HG03196 (cell line): ENCODE data around the gene LRRC3.

Experiments
- ATAC-seq: cut with Tn5 transposase; IDR thresholded peaks from one replicate; pipeline ENCODE4 v1.9.1; 2021; ENCODE audit not compliant: unreplicated experiment

LRRC3 gene

GRCh38 chr21:44456915-44457736 is 1.8 kb downstream of the LRRC3 start:
- ATAC-seq, result no peak

DNA sequence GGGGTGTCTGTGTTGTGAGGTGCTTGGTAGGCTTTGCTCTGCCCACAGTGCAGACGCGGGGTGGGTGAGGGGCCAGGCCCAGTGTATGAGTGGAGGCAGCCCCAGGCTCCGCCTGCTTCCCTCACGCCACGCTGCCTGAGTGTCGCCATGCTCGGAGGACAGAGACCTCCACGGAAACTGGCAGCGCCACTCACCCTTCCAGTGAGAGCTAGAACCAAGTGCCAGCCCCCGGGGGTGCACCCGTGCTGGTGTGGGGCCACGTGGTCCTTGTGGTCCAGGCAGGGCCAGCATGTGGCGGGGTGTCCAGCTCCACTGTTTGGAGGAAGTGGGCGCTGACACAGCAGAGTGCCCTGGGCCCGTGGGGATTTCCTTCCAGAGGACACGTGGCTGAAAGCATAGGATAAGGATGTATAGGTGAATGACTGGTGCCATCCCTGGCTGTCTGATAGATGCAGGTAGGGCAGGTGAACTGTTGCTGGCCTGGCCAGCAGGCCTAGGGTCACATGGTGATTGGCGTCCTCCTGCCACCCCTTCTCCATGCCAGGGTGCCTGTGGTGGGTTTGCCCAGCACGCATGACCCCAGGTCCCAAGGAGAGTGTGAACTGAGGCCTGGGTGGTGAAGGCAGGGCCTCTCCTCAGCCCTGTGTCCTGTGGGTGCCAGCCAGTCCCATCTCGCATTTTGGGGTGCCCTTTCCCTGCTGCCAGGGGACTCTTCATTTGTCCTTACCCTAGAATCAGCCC is 3.8 kb downstream of the LRRC3 start:
- no peak for ATAC-seq

GRCh38 chr21:44459712-44460440 is 4.6 kb downstream of the LRRC3 start:
- ATAC-seq, result no peak

GRCh38 chr21:44460441-44460755 is 5.1 kb downstream of the LRRC3 start:
- no peak for ATAC-seq

GRCh38 chr21:44461005-44461404 is 5.7 kb downstream of the LRRC3 start:
- ATAC-seq, result no peak

- no peak for ATAC-seq
Measured at GRCh38 chr21:44461464-44462001, 6.2 kb downstream of the LRRC3 start.

- ATAC-seq, result no peak
Measured at GRCh38 chr21:44462086-44462833, 7.0 kb downstream of the LRRC3 start.

- no peak for ATAC-seq
Measured at GRCh38 chr21:44462834-44463200, 7.5 kb downstream of the LRRC3 start.

DNA sequence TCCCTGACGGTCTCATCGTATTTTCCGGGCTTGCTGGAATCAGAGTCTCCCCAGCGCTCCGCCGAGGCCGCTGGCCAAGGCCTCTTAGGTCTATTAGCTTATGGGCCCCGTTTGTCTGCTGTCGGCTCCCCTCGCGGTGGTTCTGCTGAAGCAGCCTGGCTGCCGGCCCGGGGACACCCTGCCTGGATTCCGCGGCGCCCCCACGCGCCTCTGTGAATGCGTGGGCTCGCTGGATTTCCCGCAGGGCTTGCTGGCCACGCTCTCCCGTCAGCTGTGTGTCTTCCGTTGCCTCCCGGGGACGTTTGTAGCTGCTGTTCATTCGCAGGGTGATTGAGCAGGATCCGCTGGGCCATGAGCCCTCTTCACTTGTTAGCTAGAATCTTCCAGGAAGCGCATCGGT is 8.4 kb downstream of the LRRC3 start:
- ATAC-seq, result no peak

DNA sequence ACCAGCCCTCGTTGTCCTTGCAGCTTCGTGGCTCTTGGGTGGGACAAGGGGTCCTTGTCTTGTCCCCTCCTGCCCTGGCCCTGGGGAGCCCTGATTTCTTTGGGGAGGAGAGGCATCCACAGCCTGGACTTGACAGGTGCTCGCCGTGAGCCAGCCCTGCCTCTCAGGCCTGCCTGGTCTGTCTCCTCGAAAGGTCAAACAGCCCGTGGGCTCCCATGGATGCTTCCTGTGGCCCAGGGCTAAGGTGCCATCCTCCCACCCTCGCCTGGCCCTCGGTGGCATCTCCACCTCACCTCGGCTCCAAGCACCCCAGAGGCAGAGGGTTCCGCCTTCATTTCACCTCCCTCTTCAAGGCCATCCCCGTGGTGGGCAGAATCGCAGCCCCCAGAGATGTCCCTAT is 9.0 kb downstream of the LRRC3 start:
- ATAC-seq, result no peak

- ATAC-seq, result no peak
Measured at GRCh38 chr21:44466351-44466954, 11.1 kb downstream of the LRRC3 start.

DNA sequence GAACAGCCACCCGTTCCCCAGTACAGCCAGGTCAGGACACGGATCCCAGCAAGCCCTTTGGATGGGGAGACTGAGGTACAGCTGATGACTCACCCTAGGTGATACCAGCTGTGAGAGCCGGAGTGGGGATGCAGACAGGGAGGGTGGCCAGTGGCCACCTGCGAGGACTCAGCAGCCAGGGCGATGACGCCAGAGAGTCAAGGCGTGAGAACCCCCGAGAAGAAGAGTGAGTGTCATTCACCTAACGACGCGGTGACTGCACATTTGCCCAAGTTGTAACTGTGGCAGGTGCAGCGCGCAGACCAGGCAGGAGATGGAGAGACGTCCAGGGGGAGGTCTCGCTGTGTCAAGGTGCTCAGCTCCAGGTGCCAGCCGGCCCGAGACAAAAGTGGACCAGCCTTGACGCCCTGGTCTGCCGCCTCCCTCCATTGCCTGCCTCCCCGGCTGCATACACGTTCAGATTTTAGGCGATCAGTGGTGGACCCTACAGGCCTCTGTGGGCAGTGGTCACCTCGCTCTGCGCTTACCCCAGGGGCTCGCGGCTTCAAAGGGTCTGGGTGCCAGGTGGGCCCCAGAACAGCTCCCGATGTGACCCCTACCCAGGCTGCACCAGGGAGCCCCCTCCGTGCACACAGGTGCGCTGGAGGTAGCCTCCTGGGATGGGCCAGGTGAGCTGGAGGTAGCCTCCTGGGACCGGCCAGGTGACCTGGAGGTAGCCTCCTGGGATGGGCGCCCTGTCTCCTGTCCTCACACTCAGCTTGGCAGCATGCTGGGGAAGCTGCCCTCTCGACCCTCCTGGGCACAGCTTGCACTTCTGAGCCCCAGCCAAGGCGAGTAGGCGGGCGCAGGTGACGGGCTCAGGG is 11.9 kb downstream of the LRRC3 start:
- no peak for ATAC-seq

GRCh38 chr21:44467859-44468195 is 12.5 kb downstream of the LRRC3 start:
- ATAC-seq, result no peak

DNA sequence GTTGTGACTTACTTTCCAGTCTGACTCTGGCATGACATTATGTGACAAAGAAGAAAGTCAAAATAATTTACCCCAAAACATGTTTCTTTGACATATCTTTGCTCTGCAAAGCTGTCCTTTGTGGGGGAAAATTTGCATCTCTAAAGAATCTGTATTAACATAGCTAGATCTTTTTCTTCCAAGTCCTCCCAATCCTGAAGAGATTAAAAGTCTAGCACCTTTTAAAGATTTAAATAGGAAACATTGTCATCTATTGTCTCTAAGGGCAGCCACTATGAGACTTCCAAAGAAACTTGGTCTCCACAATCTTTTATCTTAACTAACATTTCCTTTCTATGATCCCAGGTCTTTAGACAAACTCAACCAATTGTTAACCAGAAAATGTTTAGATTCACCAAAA is 16.0 kb downstream of the LRRC3 start:
- no peak for ATAC-seq

DNA sequence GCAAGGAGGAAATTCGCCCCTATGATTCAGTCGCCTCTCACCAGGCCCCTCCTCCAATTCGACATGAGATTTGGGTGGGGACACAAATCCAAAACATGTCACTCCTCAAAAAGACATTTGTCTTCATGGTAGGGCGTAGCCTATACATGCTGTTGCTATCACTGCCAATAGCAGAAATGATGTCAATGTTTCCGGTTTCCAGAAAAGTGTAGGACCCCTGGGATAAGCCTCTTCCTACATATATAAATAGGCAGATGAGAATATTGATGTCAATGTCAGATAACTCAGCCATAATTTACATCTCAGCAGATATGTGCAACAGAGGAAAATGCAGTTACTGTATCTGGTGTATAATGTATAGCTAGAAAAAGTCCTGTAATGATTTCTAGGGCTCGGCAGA is 16.7 kb downstream of the LRRC3 start:
- no peak for ATAC-seq

- ATAC-seq, result no peak
Measured at GRCh38 chr21:44473915-44474555, 18.7 kb downstream of the LRRC3 start.

DNA sequence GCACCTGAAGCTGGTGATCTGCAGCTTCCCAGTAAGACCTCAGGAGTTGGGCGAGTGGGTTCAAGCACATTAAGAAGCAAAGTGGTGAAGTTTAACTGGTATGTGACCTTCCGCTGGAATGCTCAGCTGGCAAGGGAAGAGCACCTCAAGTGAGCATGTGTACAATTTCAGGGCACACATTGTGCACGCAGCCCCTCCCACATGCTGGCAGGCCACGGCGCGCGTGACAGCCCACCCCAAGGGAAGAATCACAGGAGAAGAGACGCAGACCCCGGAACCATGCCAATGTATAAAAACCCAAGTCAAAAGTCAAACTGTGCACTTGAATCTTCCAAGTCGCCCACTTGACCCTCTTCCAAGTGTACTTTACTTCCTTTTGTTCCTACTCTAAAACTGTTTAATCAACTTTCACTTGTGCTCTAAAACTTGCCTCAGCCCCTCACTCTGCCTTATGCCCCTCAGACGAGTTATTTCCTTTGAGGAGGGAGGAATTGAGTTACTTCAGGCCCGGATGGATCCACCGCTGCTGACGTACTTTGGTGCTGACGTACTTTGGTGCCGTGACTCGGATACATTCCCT is 20.0 kb downstream of the LRRC3 start:
- no peak for ATAC-seq

GRCh38 chr21:44477131-44477530 is 21.8 kb downstream of the LRRC3 start:
- no peak for ATAC-seq

- ATAC-seq, result no peak
Measured at GRCh38 chr21:44477712-44478111, 22.4 kb downstream of the LRRC3 start.
